GM18951 (cell line): ENCODE measurements around the gene AOC1.
"Not testable (repeated sequence)": the region's sequence is repeated elsewhere in the genome, so short reads cannot be mapped to it uniquely, and the experiment has no call there.

ENCODE experiments used
- POLR2A ChIP-seq: IDR thresholded peaks from 4 replicates; pipeline ENCODE4 v1.6.1; 2011; ENCODE audit warnings: mild to moderate bottlenecking; ENCODE audit not compliant: insufficient read length, insufficient read depth; ENCODE audit errors: extremely low read depth
- in situ Hi-C: fragments of 300-500 bp; cut with MboI; formaldehyde crosslinking; loops from one replicate; pipeline ENCODE4 v1.12.0; 2022; ENCODE audit warnings: low sequenced_read_pairs, mixed read lengths, inconsistent platforms; ENCODE audit not compliant: unreplicated experiment

The AOC1 gene, protein sequence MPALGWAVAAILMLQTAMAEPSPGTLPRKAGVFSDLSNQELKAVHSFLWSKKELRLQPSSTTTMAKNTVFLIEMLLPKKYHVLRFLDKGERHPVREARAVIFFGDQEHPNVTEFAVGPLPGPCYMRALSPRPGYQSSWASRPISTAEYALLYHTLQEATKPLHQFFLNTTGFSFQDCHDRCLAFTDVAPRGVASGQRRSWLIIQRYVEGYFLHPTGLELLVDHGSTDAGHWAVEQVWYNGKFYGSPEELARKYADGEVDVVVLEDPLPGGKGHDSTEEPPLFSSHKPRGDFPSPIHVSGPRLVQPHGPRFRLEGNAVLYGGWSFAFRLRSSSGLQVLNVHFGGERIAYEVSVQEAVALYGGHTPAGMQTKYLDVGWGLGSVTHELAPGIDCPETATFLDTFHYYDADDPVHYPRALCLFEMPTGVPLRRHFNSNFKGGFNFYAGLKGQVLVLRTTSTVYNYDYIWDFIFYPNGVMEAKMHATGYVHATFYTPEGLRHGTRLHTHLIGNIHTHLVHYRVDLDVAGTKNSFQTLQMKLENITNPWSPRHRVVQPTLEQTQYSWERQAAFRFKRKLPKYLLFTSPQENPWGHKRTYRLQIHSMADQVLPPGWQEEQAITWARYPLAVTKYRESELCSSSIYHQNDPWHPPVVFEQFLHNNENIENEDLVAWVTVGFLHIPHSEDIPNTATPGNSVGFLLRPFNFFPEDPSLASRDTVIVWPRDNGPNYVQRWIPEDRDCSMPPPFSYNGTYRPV

GRCh38 chr7:150852371-150852905 is at the start of gene AOC1:
Gene AOC1 (plus strand): TSS chr7:150852517. CDS start chr7:150856471, 3,954 bp downstream.
- TF ChIP-seq POLR2A: no peak

DNA sequence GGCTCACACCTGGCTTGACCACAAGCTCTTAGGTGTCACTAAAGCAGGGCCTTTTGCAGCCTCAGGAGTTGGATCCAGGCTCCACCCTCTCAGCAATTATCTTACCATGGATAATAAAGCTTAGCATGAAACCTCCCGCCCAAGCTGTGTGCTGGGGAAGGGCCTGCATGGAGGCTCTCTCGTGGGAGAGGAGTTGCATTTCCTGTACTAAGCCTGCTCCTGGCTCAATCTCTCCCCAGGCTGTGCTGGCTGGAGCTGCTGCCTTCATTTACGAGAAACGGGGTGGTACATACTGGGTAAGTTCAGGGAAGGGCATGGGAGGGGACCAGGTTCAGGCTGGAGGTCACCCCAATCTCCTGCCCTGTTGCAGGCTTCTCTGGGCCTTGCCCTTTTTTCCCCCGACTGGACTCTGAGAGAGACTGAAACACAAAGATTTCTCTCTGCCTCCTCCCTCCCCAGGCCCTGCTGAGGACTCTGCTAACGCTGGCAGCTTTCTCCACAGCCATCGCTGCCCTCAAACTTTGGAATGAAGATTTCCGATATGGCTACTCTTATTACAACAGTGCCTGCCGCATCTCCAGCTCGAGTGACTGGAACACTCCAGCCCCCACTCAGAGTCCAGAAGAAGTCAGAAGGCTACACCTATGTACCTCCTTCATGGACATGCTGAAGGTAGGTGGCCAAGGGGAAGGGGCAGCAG is 49.0 kb upstream of the AOC1 start:
- in situ Hi-C loops: no loop called here
- no peak for TF ChIP-seq POLR2A

More at GRCh38 chr7:150852371-150852905, at the start of gene AOC1:
- in situ Hi-C loops: no loop called here

DNA sequence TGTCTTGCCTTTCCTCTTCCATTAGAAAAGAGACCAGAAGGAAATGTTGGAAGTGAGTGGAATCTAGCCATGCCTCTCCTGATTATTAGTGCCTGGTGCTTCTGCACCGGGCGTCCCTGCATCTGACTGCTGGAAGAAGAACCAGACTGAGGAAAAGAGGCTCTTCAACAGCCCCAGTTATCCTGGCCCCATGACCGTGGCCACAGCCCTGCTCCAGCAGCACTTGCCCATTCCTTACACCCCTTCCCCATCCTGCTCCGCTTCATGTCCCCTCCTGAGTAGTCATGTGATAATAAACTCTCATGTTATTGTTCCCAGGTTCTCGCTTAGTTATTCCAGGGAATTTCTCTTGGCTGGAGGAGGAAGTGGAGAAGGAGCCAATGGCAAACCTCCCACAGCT is 47.5 kb upstream of the AOC1 start:
- in situ Hi-C loops: no loop called here
- no peak for TF ChIP-seq POLR2A

DNA sequence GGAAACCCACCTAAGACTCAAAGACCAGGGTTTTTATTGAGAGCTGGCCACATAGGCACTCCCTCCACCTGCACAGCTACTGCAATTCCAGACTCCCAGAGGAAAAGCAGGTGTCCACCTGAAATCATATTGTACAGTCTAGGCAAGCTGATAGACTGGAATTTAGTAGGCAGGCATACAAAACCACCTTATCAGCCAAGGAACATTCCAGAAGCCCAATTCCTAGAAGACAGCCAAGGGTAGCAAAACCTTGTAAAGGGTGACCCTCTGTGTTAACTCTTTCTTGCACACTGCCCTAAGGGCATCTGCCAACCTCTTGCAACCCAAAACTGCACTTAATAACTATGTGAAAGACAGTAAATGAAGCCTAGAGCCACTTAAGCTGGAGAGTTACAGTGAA is 46.5 kb upstream of the AOC1 start:
- TF ChIP-seq POLR2A: no peak
- in situ Hi-C loops: no loop called here

GRCh38 chr7:150806454-150806853 is 45.9 kb upstream of the AOC1 start:
- in situ Hi-C loops: no loop called here
- no peak for TF ChIP-seq POLR2A

GRCh38 chr7:150806863-150807262 is 45.5 kb upstream of the AOC1 start:
- no peak for TF ChIP-seq POLR2A
- in situ Hi-C loops: no loop called here

- in situ Hi-C loops: not testable (repeated sequence)
Observed at GRCh38 chr7:150807616-150808438, 44.5 kb upstream of the AOC1 start.

- TF ChIP-seq POLR2A: no peak
- in situ Hi-C loops: no loop called here
Observed at GRCh38 chr7:150814328-150815001, 37.9 kb upstream of the AOC1 start.

- in situ Hi-C loops: no loop called here
- no peak for TF ChIP-seq POLR2A
Observed at GRCh38 chr7:150818971-150819370, 33.3 kb upstream of the AOC1 start.

- in situ Hi-C loops: no loop called here
- TF ChIP-seq POLR2A: no peak
Observed at GRCh38 chr7:150820148-150820547, 32.2 kb upstream of the AOC1 start.

DNA sequence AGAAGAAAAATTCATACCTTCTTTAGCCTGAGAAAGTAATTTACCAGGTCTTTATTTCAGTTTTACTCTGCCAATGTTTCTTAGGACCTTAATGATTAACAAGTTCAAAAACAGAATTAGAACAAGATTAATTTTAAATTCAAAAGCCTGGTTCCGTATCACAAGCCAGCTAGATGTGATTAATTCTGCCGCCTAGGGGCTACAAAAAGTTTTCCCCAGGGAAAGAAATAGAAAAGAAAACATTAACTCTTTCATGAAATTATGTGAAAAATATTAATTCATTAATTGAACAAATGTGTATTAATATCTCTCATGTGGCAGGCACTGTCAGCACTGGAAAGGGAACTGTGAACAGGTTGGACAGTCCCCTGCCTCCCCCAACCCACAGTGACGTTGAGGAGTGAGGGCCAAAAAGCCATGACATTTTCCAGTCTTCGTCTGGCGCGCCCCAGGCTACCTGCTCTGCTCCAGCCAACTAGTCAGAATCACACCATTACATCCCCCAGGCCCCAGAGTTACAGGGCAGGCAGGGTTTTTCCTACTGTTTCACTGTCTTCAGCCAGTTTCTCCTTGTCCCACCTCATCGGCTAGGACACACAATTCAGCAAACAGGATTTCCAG is 31.6 kb upstream of the AOC1 start:
- in situ Hi-C loops: no loop called here
- no peak for TF ChIP-seq POLR2A

DNA sequence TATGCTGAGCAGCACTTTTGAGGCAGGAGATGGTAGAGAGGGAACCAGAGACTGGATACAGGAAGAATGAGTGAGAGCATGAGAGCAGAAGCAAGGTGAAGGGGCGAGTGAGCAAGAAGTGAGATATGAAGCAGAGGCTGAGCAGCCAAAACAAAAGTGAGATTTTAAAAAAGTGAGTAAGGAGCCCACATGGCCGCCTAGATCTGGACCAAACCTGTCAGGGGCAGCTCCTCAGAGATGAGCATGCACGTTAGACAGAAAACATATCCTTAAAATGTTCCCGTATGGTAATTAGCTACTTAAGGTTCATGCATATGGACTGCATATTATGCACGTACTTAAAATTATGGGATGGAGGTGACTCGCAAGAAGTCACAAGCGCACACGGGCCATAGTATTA is 29.3 kb upstream of the AOC1 start:
- no peak for TF ChIP-seq POLR2A
- in situ Hi-C loops: no loop called here
